ENCODE data around the gene HCN2. TPM values are rescaled to one million over a fixed set of nuclear protein-coding genes. Genes with fewer than 3 reads are reported as not detected.
A peak's percentile ranks its signal among the peaks of the same experiment; 100 is the strongest.

Gene HCN2
- total RNA-seq, 3 donors from 2014 or later (not counting 1 experiment from before 2014, with no cell fraction given): 0.96 to 1.6 (median 1.1) TPM

DNA sequence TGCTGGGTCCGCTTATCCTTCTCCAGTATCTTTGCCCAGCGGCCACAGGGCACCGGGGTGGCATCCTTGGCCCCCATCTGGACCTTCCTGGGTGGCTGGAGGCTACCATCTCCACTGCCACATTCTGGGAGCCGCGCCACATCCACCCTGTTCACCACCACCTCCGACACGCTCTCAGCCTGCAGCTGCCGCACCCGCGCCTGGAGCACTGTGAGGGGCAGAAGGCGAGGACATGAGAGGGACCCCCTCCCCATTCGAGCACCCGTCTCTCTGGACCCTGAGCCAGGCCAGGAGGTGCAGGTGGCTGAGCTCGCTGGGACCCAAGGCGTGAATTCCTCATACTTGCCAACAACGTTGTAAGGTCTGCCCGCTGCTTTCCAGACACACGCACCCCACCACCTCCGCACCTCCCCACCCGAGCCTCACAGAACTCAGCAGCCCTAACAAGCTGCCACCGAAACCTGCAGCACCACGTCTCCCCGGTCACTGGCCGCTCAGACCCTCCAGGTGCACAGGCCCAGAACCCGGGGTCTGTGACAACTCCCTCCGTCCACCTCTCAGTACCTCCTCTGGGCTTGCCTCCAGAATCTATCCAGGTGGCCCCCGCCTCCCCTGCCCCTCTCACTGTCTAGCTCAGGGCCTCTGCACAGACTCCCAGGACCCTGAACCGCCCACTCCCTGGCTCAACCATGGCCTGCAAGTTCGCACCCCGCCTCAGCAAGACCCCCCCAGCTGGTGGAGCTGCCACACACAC lies 40.5 kb downstream of the HCN2 start:
- Mint-ChIP-seq H3K4me3 (peak overlapping the region; percentile 35), H3K27me3 (ENCODE audit: low read depth in 2 of 2) (no peaks in the 10 kb centered on the region), H3K36me3 (no peaks in the 10 kb centered on the region), H3K9me3 (no peaks in the 10 kb centered on the region), H3K27ac (no peak overlapping the region), H3K4me1 (peaks cover 9 to 26% of the 10 kb centered on the region in 2 donors)
- TF ChIP-seq, protein P1, sequence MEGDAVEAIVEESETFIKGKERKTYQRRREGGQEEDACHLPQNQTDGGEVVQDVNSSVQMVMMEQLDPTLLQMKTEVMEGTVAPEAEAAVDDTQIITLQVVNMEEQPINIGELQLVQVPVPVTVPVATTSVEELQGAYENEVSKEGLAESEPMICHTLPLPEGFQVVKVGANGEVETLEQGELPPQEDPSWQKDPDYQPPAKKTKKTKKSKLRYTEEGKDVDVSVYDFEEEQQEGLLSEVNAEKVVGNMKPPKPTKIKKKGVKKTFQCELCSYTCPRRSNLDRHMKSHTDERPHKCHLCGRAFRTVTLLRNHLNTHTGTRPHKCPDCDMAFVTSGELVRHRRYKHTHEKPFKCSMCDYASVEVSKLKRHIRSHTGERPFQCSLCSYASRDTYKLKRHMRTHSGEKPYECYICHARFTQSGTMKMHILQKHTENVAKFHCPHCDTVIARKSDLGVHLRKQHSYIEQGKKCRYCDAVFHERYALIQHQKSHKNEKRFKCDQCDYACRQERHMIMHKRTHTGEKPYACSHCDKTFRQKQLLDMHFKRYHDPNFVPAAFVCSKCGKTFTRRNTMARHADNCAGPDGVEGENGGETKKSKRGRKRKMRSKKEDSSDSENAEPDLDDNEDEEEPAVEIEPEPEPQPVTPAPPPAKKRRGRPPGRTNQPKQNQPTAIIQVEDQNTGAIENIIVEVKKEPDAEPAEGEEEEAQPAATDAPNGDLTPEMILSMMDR (IDR thresholded peaks at IDR 0.05): no peak
- intact Hi-C loops (cut with micrococcal nuclease): no loop called here
- Histone ChIP-seq H3K4me1 (ENCODE audit: control insufficient read depth, insufficient read depth, low read length) (peaks cover 24% of the 10 kb centered on the region), H3K9me3 (ENCODE audit: control insufficient read depth, insufficient read depth, low read length) (no peaks in the 10 kb centered on the region), H3K36me3 (ENCODE audit: control insufficient read depth, insufficient read depth, low read length) (peaks cover 24% of the 10 kb centered on the region), H3K27ac (ENCODE audit: low read length) (no peak overlapping the region), H3K4me3 (ENCODE audit: low read length) (no peak overlapping the region), H3K27me3 (ENCODE audit: control insufficient read depth, insufficient read depth, low read length) (no peaks in the 10 kb centered on the region)
- no peak for ATAC-seq
- no peak for DNase-seq
- WGBS (ENCODE audit: insufficient coverage): 97% methylated on average over 30 of the region's 30 CpGs

DNA sequence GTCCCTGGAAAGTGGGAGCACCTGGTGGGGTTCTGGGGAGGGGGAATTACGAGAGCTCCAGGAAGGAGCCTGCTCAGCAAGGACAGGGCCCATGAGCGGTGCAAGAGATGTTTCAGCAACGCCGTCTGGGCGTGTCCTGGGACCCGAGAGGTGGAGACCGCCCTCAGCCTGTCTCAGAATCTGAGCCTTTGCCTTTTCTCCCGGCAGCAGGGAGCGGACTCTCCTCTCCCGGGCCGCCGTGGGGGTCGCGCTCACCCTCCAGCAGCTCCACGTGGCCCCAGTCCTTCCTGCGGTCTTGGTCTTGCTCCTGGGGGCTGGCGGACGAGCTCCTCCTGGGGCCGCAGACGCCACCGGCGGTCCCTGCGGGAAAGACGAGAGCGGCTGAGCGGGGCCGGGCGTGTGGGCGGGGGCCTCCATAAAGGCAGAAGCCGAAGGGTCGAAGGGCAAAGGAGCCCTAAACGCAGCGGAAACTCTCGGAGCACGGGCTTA lies 42.9 kb downstream of the HCN2 start:
- Mint-ChIP-seq H3K4me1 (peaks cover 9 to 26% of the 10 kb centered on the region in 2 donors), H3K27ac (peak overlapping the region; percentile 87 to 95), H3K9me3 (no peaks in the 10 kb centered on the region), H3K27me3 (ENCODE audit: low read depth in 2 of 2) (no peaks in the 10 kb centered on the region), H3K4me3 (peak overlapping the region; percentile 82), H3K36me3 (no peaks in the 10 kb centered on the region)
- Histone ChIP-seq H3K36me3 (ENCODE audit: control insufficient read depth, insufficient read depth, low read length) (peaks cover 17% of the 10 kb centered on the region), H3K4me3 (ENCODE audit: low read length) (peak overlapping the region; percentile 77), H3K27ac (ENCODE audit: low read length) (peak overlapping the region; percentile 43), H3K27me3 (ENCODE audit: control insufficient read depth, insufficient read depth, low read length) (no peaks in the 10 kb centered on the region), H3K4me1 (ENCODE audit: control insufficient read depth, insufficient read depth, low read length) (peaks cover 24% of the 10 kb centered on the region), H3K9me3 (ENCODE audit: control insufficient read depth, insufficient read depth, low read length) (no peaks in the 10 kb centered on the region)
- TF ChIP-seq, protein P1 (IDR thresholded peaks at IDR 0.05): no peak
- DNase-seq: peak in 1 of 2 donors; percentile 43
- intact Hi-C loops (cut with micrococcal nuclease): no loop called here
- WGBS (ENCODE audit: insufficient coverage): 7% methylated on average over 35 of the region's 35 CpGs
- no peak for ATAC-seq

- intact Hi-C loops (cut with micrococcal nuclease): no loop called here
- Histone ChIP-seq H3K9me3 (ENCODE audit: control insufficient read depth, insufficient read depth, low read length) (no peaks in the 10 kb centered on the region), H3K27me3 (ENCODE audit: control insufficient read depth, insufficient read depth, low read length) (no peaks in the 10 kb centered on the region), H3K27ac (ENCODE audit: low read length) (peak within 1 kb of the TSS; percentile 79), H3K36me3 (ENCODE audit: control insufficient read depth, insufficient read depth, low read length) (peaks cover 11% of the 10 kb centered on the region), H3K4me1 (ENCODE audit: control insufficient read depth, insufficient read depth, low read length) (peaks cover 25% of the 10 kb centered on the region), H3K4me3 (ENCODE audit: low read length) (peak within 1 kb of the TSS; percentile 77)
- DNase-seq (peak; percentile 86 to 99), ATAC-seq (peak; percentile 94 to 96 (median 95))
- Mint-ChIP-seq H3K4me1 (peaks cover 9 to 26% of the 10 kb centered on the region in 2 donors), H3K9me3 (no peaks in the 10 kb centered on the region), H3K27me3 (ENCODE audit: low read depth in 2 of 2) (no peaks in the 10 kb centered on the region), H3K4me3 (peak within 1 kb of the TSS; percentile 82), H3K36me3 (no peaks in the 10 kb centered on the region), H3K27ac (peak within 1 kb of the TSS; percentile 87 to 95)
- TF ChIP-seq, protein P1 (IDR thresholded peaks at IDR 0.05): no peak
- under 1% methylated on average over 67 of the region's 67 CpGs for WGBS (ENCODE audit: insufficient coverage)
These were observed 43.5 kb downstream of the HCN2 start, which contains the start of gene POLRMT for GRCh38 chr19:633068-633785. Gene POLRMT, minus strand, starts transcription at chr19:633537. Its CDS starts 25 bp downstream, at chr19:633512.

Measured in natural killer cell (primary cell).